ENCODE results near the gene TBC1D4. TPM values are rescaled to one million over a fixed set of nuclear protein-coding genes. Genes with fewer than 3 reads are reported as not detected.
A peak's percentile ranks its signal among the peaks of the same experiment; 100 is the strongest.

TBC1D4 gene
- total RNA-seq, 4 donors from 2014 or later: 20.2 to 74.7 (median 30.9) TPM

DNA sequence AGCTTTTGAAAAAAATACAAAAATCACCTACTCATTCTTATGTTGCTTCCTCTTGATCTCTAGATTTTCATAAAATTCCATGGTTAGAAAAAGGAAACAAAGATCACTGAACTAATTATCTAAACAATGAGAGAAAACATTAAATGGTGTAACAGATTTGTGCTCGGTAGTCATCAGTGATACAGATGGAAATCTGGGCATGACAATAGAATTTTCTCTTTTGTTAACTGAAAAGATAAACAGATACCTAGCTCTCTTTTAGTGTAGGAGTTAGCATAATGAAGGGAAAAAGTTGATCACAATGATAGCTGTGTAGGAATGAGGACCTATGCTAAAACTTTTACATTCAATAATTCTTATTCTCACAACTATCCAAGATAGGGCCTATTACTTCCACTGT, 103.7 kb downstream of the TBC1D4 start:
- TF ChIP-seq, protein P1, sequence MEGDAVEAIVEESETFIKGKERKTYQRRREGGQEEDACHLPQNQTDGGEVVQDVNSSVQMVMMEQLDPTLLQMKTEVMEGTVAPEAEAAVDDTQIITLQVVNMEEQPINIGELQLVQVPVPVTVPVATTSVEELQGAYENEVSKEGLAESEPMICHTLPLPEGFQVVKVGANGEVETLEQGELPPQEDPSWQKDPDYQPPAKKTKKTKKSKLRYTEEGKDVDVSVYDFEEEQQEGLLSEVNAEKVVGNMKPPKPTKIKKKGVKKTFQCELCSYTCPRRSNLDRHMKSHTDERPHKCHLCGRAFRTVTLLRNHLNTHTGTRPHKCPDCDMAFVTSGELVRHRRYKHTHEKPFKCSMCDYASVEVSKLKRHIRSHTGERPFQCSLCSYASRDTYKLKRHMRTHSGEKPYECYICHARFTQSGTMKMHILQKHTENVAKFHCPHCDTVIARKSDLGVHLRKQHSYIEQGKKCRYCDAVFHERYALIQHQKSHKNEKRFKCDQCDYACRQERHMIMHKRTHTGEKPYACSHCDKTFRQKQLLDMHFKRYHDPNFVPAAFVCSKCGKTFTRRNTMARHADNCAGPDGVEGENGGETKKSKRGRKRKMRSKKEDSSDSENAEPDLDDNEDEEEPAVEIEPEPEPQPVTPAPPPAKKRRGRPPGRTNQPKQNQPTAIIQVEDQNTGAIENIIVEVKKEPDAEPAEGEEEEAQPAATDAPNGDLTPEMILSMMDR (IDR thresholded peaks at IDR 0.05): no peak
- no peak for TF ChIP-seq POLR2A (IDR thresholded peaks at IDR 0.05)
- Histone ChIP-seq H3K4me1 (no peaks in the 10 kb centered on the region), H3K27me3 (no peaks in the 10 kb centered on the region), H3K9me3 (no peaks in the 10 kb centered on the region), H3K4me3 (no peak overlapping the region), H3K27ac (no peak overlapping the region), H3K36me3 (no peaks in the 10 kb centered on the region)
- intact Hi-C loops (cut with DNase I; ENCODE audit: low total_unique reads): no loop called here
- no peak for DNase-seq

DNA sequence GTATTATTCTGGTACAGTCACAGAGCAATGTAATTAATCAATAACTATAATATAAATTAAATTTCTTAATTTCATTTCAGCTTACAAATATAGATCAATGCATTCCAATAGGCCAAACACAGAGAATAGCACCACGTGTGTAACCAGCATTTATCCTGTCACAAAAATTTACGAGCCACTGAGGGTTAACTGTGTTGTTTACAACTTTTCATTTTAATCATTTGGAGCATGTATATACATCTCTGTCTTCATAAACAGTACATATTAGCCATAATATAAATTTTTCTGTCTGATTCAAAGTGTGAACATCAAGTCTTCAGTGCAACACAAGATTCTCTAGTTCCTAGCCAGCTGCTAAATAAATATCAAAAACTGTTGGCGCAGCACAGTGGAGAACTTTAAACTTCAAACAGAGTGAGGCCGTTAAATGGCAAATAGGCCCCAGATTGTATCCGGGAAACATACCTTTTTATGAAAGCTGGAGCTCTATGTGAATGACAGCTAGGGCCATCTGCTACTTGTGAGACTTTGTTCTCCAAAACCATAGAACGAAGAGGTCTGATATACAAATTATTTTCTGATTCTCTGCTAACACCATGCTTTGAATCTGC, 105.1 kb downstream of the TBC1D4 start:
- intact Hi-C loops (cut with DNase I; ENCODE audit: low total_unique reads): no loop called here
- Histone ChIP-seq H3K36me3 (no peaks in the 10 kb centered on the region), H3K4me1 (no peaks in the 10 kb centered on the region), H3K4me3 (no peak overlapping the region), H3K9me3 (no peaks in the 10 kb centered on the region), H3K27me3 (no peaks in the 10 kb centered on the region), H3K27ac (no peak overlapping the region)
- no peak for TF ChIP-seq POLR2A (IDR thresholded peaks at IDR 0.05)
- TF ChIP-seq, protein P1 (IDR thresholded peaks at IDR 0.05): no peak
- no peak for DNase-seq

DNA sequence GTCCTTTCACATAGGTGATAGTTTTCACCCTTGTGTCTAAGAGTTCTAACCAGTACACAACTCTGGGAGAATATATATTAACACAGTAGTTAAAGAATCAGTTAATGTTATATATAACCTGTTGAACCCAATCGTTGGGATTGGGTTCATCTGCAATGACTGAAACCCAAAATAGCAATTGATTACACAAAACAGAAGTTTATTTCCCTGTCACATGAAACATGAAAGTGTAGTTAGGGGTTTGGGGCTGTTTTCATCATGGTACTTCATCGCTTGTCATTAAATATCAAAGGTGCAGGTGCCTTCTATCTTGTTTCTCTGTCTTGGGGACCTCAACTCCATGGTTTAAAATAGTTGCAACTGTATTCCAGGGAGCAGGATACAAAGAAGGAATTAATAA, 106.6 kb downstream of the TBC1D4 start:
- Histone ChIP-seq H3K36me3 (no peaks in the 10 kb centered on the region), H3K4me1 (no peaks in the 10 kb centered on the region), H3K4me3 (no peak overlapping the region), H3K27me3 (no peaks in the 10 kb centered on the region), H3K9me3 (no peaks in the 10 kb centered on the region), H3K27ac (no peak overlapping the region)
- TF ChIP-seq, protein P1 (IDR thresholded peaks at IDR 0.05): no peak
- no peak for TF ChIP-seq POLR2A (IDR thresholded peaks at IDR 0.05)
- DNase-seq: no peak
- intact Hi-C loops (cut with DNase I; ENCODE audit: low total_unique reads): no loop called here

DNA sequence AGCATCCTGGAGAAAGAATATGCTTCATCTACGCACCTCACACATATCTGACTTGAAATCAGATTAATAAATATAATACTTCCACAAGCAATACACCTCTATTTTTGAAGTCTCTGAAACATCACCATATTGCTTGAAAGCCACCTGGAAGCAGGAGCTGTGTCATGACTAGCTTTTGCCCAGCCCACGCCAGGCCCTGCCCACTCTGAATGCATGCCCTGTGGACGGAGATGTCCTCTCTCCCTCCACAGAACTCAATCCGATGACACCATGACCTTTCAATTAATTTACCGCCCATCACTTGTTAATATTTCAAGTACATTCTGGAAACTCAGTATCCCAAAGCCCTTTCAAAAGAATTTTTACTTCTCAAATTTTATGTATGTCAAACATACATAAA, 108.0 kb downstream of the TBC1D4 start:
- no peak for DNase-seq
- TF ChIP-seq, protein P1 (IDR thresholded peaks at IDR 0.05): no peak
- TF ChIP-seq POLR2A (IDR thresholded peaks at IDR 0.05): no peak
- peaks cover 0 to 7% of the 10 kb centered on the region in 2 donors for H3K4me1 ChIP-seq
- no peak overlapping the region for H3K4me3 ChIP-seq
- no peaks in the 10 kb centered on the region for H3K36me3 ChIP-seq
- H3K27ac ChIP-seq: no peak overlapping the region
- intact Hi-C loops (cut with DNase I; ENCODE audit: low total_unique reads): no loop called here
- H3K9me3 ChIP-seq: no peaks in the 10 kb centered on the region
- no peaks in the 10 kb centered on the region for H3K27me3 ChIP-seq

DNA sequence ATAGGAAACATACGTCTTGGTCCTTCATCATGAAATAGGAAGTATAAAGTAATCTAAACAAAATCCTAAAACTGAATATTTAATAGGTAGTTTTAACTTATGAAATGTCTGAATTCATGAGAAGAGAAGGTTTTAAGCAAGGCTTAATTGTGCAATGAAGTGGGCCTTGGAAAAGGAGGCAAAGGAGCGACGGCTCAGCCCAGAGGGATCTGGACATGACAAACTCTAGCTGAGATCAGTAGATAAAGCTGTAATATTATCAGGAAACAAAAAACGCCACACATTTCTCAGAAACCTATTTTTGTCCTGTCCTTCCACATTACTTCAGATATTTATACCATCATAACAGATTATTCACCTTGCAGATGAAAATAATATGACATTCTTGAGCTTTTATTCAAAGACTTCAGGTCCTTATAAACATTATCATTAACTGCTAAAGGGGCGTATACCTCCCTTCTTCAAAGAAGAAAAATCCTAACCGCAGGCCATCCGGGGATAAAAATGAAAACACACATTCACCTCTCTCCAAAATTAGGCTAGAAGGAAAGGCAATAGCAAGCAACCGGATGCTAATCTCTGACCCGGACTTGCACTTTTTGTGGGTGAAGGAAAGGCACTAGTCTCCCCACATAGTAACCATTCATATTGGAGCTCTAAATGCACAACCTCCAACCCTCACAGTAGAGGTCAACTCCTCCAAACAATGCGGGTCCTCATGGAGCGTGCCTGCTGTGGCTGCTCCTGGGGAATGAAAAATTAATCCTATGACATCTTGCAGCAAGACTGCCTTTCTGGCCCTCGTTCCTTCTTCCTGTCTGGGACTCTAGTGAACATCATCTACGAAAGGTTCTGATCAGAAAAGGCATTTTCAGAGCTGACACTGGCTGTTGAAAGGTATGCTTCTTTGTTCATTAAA, 108.8 kb downstream of the TBC1D4 start:
- Histone ChIP-seq H3K4me1 (peaks cover 0 to 10% of the 10 kb centered on the region in 2 donors), H3K27ac (peak overlapping the region; percentile 13 to 50), H3K27me3 (no peaks in the 10 kb centered on the region), H3K4me3 (no peak overlapping the region), H3K9me3 (no peaks in the 10 kb centered on the region), H3K36me3 (no peaks in the 10 kb centered on the region)
- intact Hi-C loops (cut with DNase I; ENCODE audit: low total_unique reads): no loop called here
- no peak for DNase-seq
- TF ChIP-seq, protein P1 (IDR thresholded peaks at IDR 0.05): no peak
- TF ChIP-seq POLR2A (IDR thresholded peaks at IDR 0.05): no peak

All from uterus (tissue), 4 donors.